ENCODE results near the gene F7.

F7 gene

GRCh38 chr13:113069861-113070805, 35.5 kb upstream of the F7 start:
- in situ Hi-C loops (cut with HindIII; ENCODE audit: low pct_ligation_motif_present, low sequenced_read_pairs), result no loop called here
- no peak overlapping the region for H3K4me3 ChIP-seq (ENCODE audit: low read depth, low read length)
- H3K27ac ChIP-seq, result no peak overlapping the region
- DNase-seq, result no peak
- TF ChIP-seq CTCF (IDR thresholded peaks at IDR 0.05; ENCODE audit: low read depth, low read length, missing control alignments), result no peak
- H3K36me3 ChIP-seq (replicated peaks), result no peaks in the 10 kb centered on the region
- peaks cover 1% of the 10 kb centered on the region for H3K27me3 ChIP-seq (replicated peaks)

- no peak for TF ChIP-seq CTCF (IDR thresholded peaks at IDR 0.05; ENCODE audit: low read depth, low read length, missing control alignments)
- in situ Hi-C loops (cut with HindIII; ENCODE audit: low pct_ligation_motif_present, low sequenced_read_pairs), result no loop called here
- DNase-seq, result no peak
Measured at GRCh38 chr13:113070855-113071254, 34.7 kb upstream of the F7 start.

GRCh38 chr13:113072376-113072775, 33.2 kb upstream of the F7 start:
- no peak for TF ChIP-seq CTCF (IDR thresholded peaks at IDR 0.05; ENCODE audit: low read depth, low read length, missing control alignments)
- in situ Hi-C loops (cut with HindIII; ENCODE audit: low pct_ligation_motif_present, low sequenced_read_pairs), result no loop called here
- H3K27ac ChIP-seq, result no peak overlapping the region
- no peak overlapping the region for H3K4me3 ChIP-seq (ENCODE audit: low read depth, low read length)
- H3K36me3 ChIP-seq (replicated peaks), result no peaks in the 10 kb centered on the region
- H3K27me3 ChIP-seq (replicated peaks), result no peaks in the 10 kb centered on the region
- DNase-seq, result no peak

More at GRCh38 chr13:113070855-113071254, 34.7 kb upstream of the F7 start:
- H3K27ac ChIP-seq, result no peak overlapping the region
- H3K27me3 ChIP-seq (replicated peaks), result no peaks in the 10 kb centered on the region
- no peak overlapping the region for H3K4me3 ChIP-seq (ENCODE audit: low read depth, low read length)
- no peaks in the 10 kb centered on the region for H3K36me3 ChIP-seq (replicated peaks)

GRCh38 chr13:113073942-113074341, 31.6 kb upstream of the F7 start:
- no peak for DNase-seq
- Histone ChIP-seq H3K4me3 (ENCODE audit: low read depth, low read length) (no peak overlapping the region), H3K27me3 (replicated peaks) (no peaks in the 10 kb centered on the region), H3K36me3 (replicated peaks) (no peaks in the 10 kb centered on the region), H3K27ac (no peak overlapping the region)
- in situ Hi-C loops (cut with HindIII; ENCODE audit: low pct_ligation_motif_present, low sequenced_read_pairs), result no loop called here
- TF ChIP-seq CTCF (IDR thresholded peaks at IDR 0.05; ENCODE audit: low read depth, low read length, missing control alignments), result no peak

- no peak for TF ChIP-seq CTCF (IDR thresholded peaks at IDR 0.05; ENCODE audit: low read depth, low read length, missing control alignments)
- no peak overlapping the region for H3K4me3 ChIP-seq (ENCODE audit: low read depth, low read length)
- no peak overlapping the region for H3K27ac ChIP-seq
- no peak for DNase-seq
- H3K36me3 ChIP-seq (replicated peaks), result no peaks in the 10 kb centered on the region
- no peaks in the 10 kb centered on the region for H3K27me3 ChIP-seq (replicated peaks)
- in situ Hi-C loops (cut with HindIII; ENCODE audit: low pct_ligation_motif_present, low sequenced_read_pairs), result no loop called here
Measured at GRCh38 chr13:113074401-113074800, 31.2 kb upstream of the F7 start.

Measured in brain microvascular endothelial cell (primary cell).